PC-3 (cell line): ENCODE results near the gene ANAPC2. TPM values are rescaled to one million over a fixed set of nuclear protein-coding genes. Genes with fewer than 3 reads are reported as not detected.

Source experiments
- ATAC-seq: fragments of 200-7000 bp; cut with Tn5 transposase; 2 replicates; pipeline ENCODE4 v1.9.1; 2020; ENCODE audit warnings: mild to moderate bottlenecking, moderate library complexity
- BruUV-seq: library from RNA; stranded (reverse); fragments of 400-500 nt; replicated peaks from 2 replicates; lab custom pipeline; 2021; lab: Mats Ljungman, UMichigan
- CTCF ChIA-PET: fragments of 300-600 bp; sonication (Branson Sonifier 250); formaldehyde crosslinking; loops from one replicate; lab custom pipeline; 2022; ENCODE audit warnings: antibody characterized with exemption; lab: Charles Lee
- POLR2A ChIA-PET: fragments of 300-600 bp; sonication (Branson Sonifier 250); formaldehyde crosslinking; loops from one replicate; lab custom pipeline; 2022; ENCODE audit warnings: antibody characterized with exemption; ENCODE audit not compliant: unreplicated experiment; lab: Charles Lee
- DNase-seq: peaks from one replicate; pipeline ENCODE4 v3.0.0-alpha.2; 2015
- H2AFZ ChIP-seq: fragments of 300-600 bp; sonication (generic); 2 replicates; pipeline ENCODE4 v1.6.0; 2016; ENCODE audit warnings: antibody characterized with exemption, low read length
- H3F3A ChIP-seq: fragments of 300-600 bp; sonication (generic); one replicate; pipeline ENCODE4 v1.6.0; 2017; ENCODE audit warnings: antibody characterized with exemption, low read length, control low read depth, mild to moderate bottlenecking; ENCODE audit not compliant: unreplicated experiment
- H3K27ac ChIP-seq: fragments of 300-600 bp; sonication (generic); 2 replicates; pipeline ENCODE4 v1.5.1; 2016; ENCODE audit warnings: mild to moderate bottlenecking, low read length
- H3K27me3 ChIP-seq: fragments of 300-600 bp; sonication (generic); 2 replicates; pipeline ENCODE4 v1.6.1; 2016; ENCODE audit warnings: low read length, mixed read lengths
- H3K36me3 ChIP-seq: fragments of 300-600 bp; sonication (generic); 2 replicates; pipeline ENCODE4 v1.6.1; 2016; ENCODE audit warnings: low read depth, mixed run types, low read length, mixed read lengths
- H3K4me1 ChIP-seq: fragments of 300-600 bp; sonication (generic); 2 replicates; pipeline ENCODE4 v1.5.1; 2016; ENCODE audit warnings: low read length; ENCODE audit not compliant: insufficient read depth
- H3K4me2 ChIP-seq: fragments of 300-600 bp; sonication (generic); 2 replicates; pipeline ENCODE4 v1.6.0; 2016; ENCODE audit warnings: low read length
- H3K4me3 ChIP-seq: fragments of 300-600 bp; sonication (generic); 2 replicates; pipeline ENCODE4 v1.5.1; 2016; ENCODE audit warnings: mild to moderate bottlenecking, low read length, mixed read lengths
- H3K79me2 ChIP-seq: fragments of 300-600 bp; sonication (generic); 2 replicates; pipeline ENCODE4 v1.6.1; 2017; ENCODE audit warnings: low read length, mixed read lengths
- H3K9ac ChIP-seq: fragments of 300-600 bp; sonication (generic); 2 replicates; pipeline ENCODE4 v1.6.0; 2016; ENCODE audit warnings: mild to moderate bottlenecking, low read length
- H3K9me2 ChIP-seq: fragments of 300-600 bp; sonication (generic); replicated peaks from 2 replicates; pipeline ENCODE4 v1.6.1; 2016; ENCODE audit warnings: mixed run types, low read length, mixed read lengths
- H3K9me3 ChIP-seq: fragments of 300-600 bp; sonication (generic); 2 replicates; pipeline ENCODE4 v1.6.1; 2016; ENCODE audit warnings: low read length, mixed read lengths
- H4K20me1 ChIP-seq: fragments of 300-600 bp; sonication (generic); 2 replicates; pipeline ENCODE4 v1.6.1; 2016; ENCODE audit warnings: low read length, mixed read lengths
- CTCF ChIP-seq: fragments of 300-600 bp; sonication (generic); conservative IDR thresholded peaks from 2 replicates; pipeline ENCODE4 v1.5.1; 2017; ENCODE audit warnings: antibody characterized with exemption, low read depth, mild to moderate bottlenecking, low read length
- EZH2 ChIP-seq: fragments of 300-600 bp; sonication (generic); IDR thresholded peaks from one replicate; pipeline ENCODE4 v1.6.1; 2017; ENCODE audit warnings: antibody characterized with exemption, mild to moderate bottlenecking, low read length; ENCODE audit not compliant: unreplicated experiment
- EZH2phosphoT487 ChIP-seq: fragments of 300-600 bp; sonication (generic); IDR thresholded peaks from 2 replicates; pipeline ENCODE4 v1.6.1; 2018; ENCODE audit warnings: mild to moderate bottlenecking, antibody characterized with exemption, low read length, borderline replicate concordance
- intact Hi-C: fragments of 100-400 bp; cut with micrococcal nuclease; formaldehyde crosslinking; loops from 2 replicates; pipeline ENCODE4 v1.9.0; 2023
- total RNA-seq: library from RNA; depleted of rRNA; stranded (reverse); fragments of >200 nt; gene quantifications from 2 replicates; pipeline ENCODE4 v1.2.3, GENCODE V29; 2014

The ANAPC2 gene
- total RNA-seq, 1 experiment from 2014 or later = 21.6 TPM

GRCh38 chr9:137141976-137142936 is 46.1 kb downstream of the ANAPC2 start:
- no peak overlapping the region for H3K9ac ChIP-seq
- H3K9me3 ChIP-seq = no peaks in the 10 kb centered on the region
- H3K79me2 ChIP-seq = no peaks in the 10 kb centered on the region
- peaks cover 10% of the 10 kb centered on the region; the same call in 1 of the 2 replicates for H3K27me3 ChIP-seq
- no peak for DNase-seq
- ATAC-seq = no peak
- no peak overlapping the region for H3K4me2 ChIP-seq
- H4K20me1 ChIP-seq = no peaks in the 10 kb centered on the region
- no TSS peak for BruUV-seq
- H3K4me1 ChIP-seq = no peaks in the 10 kb centered on the region
- no peak overlapping the region for H3K27ac ChIP-seq
- H3K4me3 ChIP-seq = no peak overlapping the region
- TF ChIP-seq EZH2phosphoT487 (no peak), EZH2 (no peak), CTCF (no peak)
- no peaks in the 10 kb centered on the region for H3K9me2 ChIP-seq
- ChIA-PET POLR2A (no interaction called here), CTCF (no interaction called here)
- H3K36me3 ChIP-seq = no peaks in the 10 kb centered on the region
- no peak overlapping the region for H2AFZ ChIP-seq
- no peaks in the 10 kb centered on the region for H3F3A ChIP-seq
- intact Hi-C loops = no loop called here

DNA sequence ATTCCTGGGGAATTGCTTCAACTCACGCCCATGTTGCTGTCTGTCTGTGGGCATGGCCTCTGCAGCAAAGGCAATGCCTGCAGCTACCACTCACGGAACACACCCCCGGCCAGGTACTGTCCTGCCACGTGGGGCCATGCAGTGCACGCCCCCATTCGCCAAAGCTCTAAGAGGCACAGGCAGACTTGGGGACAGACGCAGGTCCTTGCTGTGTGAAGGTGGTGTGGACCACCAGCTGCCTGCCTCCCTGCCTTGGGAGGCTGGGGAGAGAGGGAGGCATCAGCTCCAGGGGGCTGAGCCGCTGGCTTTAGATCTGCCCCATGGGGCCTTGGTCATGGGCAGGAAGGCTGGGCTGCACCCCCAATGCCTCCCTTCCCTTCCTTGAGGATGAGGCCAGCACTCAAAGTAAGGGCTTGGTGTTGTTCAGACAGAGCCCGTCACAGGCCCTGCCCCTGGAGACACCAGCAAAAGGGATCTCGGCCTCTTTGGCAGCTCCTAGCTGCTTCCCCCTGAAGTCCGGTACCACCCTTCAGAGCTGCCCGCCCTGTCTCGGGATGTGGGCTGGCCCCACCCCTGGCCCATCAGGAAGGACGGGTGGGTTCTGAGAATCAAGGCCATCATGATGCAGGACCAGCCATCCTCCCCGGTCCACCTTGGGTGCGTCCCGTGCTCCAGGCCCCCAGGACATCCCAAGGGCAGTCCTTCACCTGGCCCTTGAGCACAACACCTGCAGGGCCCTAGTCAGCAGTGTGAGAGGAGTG is 47.1 kb downstream of the ANAPC2 start:
- Histone ChIP-seq H2AFZ (no peak overlapping the region), H3F3A (no peaks in the 10 kb centered on the region), H3K4me3 (no peak overlapping the region), H3K27me3 (peaks cover 10% of the 10 kb centered on the region; the same call in 1 of the 2 replicates), H3K9me3 (no peaks in the 10 kb centered on the region), H3K9me2 (no peaks in the 10 kb centered on the region), H3K4me2 (no peak overlapping the region), H3K9ac (no peak overlapping the region), H3K36me3 (no peaks in the 10 kb centered on the region), H3K27ac (no peak overlapping the region), H3K79me2 (no peaks in the 10 kb centered on the region), H4K20me1 (no peaks in the 10 kb centered on the region), H3K4me1 (no peaks in the 10 kb centered on the region)
- DNase-seq (no peak), ATAC-seq (no peak)
- intact Hi-C loops = no loop called here
- ChIA-PET POLR2A (interaction anchor here (0.6 kb wide), 1 partner anchor 9 kb away, joined by 3 read pairs; no protein-coding TSS in a partner anchor), CTCF (no interaction called here)
- no TSS peak for BruUV-seq
- no peak for TF ChIP-seq CTCF
- no peak for TF ChIP-seq EZH2phosphoT487
- TF ChIP-seq EZH2 = no peak
